Testis (tissue), 2 donors: ENCODE data around the gene FAM210A.

Source experiments
- POLR2A ChIP-seq: fragments of 450-650 bp; IDR thresholded peaks from one replicate; pipeline ENCODE4 v1.6.1; 2017; ENCODE audit warnings: antibody characterized with exemption, mild to moderate bottlenecking, moderate library complexity
- TF ChIP-seq, protein P1 (sequence below), 3 experiments: fragments of 450-650 bp in 2 of 3; fragments of 200-600 bp in 1 of 3; sonication (generic) in 1 of 3; IDR thresholded peaks; one replicate each; pipeline ENCODE4 v1.5.1; 2016 to 2019; ENCODE audit warnings: antibody characterized with exemption in 3 of 3, mild to moderate bottlenecking in 2 of 3, moderate library complexity in 1 of 3

DNA sequence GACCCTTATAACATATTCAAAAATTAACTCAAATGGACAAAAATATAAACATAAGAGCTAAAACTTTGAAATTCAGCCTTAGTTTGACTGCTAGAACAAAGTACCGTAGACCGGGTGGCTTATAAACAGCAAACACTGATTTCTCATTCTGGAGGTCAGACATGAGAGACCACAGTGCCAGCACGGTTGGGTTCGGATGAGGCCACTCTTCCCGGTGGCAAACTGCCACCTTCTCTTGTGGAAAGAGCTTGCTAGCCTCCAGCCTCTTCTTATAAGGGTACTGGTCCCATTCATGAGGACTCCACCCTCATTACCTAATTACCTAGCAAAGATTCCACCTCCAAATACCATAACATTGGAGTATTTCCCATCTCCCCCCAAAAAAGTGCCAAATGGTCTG is 91.3 kb downstream of the FAM210A start:
- TF ChIP-seq, protein P1, sequence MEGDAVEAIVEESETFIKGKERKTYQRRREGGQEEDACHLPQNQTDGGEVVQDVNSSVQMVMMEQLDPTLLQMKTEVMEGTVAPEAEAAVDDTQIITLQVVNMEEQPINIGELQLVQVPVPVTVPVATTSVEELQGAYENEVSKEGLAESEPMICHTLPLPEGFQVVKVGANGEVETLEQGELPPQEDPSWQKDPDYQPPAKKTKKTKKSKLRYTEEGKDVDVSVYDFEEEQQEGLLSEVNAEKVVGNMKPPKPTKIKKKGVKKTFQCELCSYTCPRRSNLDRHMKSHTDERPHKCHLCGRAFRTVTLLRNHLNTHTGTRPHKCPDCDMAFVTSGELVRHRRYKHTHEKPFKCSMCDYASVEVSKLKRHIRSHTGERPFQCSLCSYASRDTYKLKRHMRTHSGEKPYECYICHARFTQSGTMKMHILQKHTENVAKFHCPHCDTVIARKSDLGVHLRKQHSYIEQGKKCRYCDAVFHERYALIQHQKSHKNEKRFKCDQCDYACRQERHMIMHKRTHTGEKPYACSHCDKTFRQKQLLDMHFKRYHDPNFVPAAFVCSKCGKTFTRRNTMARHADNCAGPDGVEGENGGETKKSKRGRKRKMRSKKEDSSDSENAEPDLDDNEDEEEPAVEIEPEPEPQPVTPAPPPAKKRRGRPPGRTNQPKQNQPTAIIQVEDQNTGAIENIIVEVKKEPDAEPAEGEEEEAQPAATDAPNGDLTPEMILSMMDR (IDR thresholded peaks at IDR 0.05) = no peak
- TF ChIP-seq POLR2A = no peak
